IMR-90 (cell line): Measurements from ENCODE around the gene CCSER1. TPM values are rescaled to one million over a fixed set of nuclear protein-coding genes. Genes with fewer than 3 reads are reported as not detected.

ENCODE experiments used
- ATAC-seq: fragments of 200-7000 bp; cut with Tn5 transposase; 2 replicates; pipeline ENCODE4 v1.9.1; 2020; ENCODE audit warnings: low read depth, mild to moderate bottlenecking, moderate library complexity
- BruUV-seq: library from RNA; stranded (reverse); fragments of 400-500 nt; replicated peaks from 2 replicates; lab custom pipeline; 2021; lab: Mats Ljungman, UMichigan
- CTCF ChIA-PET: fragments of 300-600 bp; formaldehyde crosslinking; extraction: SDS; loops from one replicate; lab custom pipeline; 2021; ENCODE audit warnings: antibody characterized with exemption; lab: Yijun Ruan, JAX
- POLR2A ChIA-PET: fragments of 300-600 bp; sonication (Branson Sonifier 250); formaldehyde crosslinking; loops from one replicate; lab custom pipeline; 2022; ENCODE audit warnings: antibody characterized with exemption; ENCODE audit not compliant: unreplicated experiment; lab: Charles Lee
- DNase-seq: peaks from one replicate; pipeline ENCODE4 v3.0.0; 2013
- H2AFZ ChIP-seq: replicated peaks from 2 replicates; pipeline ENCODE3; 2013; ENCODE audit warnings: low read length, mild to moderate bottlenecking; ENCODE audit not compliant: poor library complexity
- H2AK5ac ChIP-seq: 2 replicates; pipeline ENCODE4 v1.6.1; 2013; ENCODE audit warnings: low read depth, low read length, inconsistent platforms
- H2AK9ac ChIP-seq: replicated peaks from 2 replicates; pipeline ENCODE3; 2013; ENCODE audit warnings: mild to moderate bottlenecking, low read depth, low read length, moderate library complexity; ENCODE audit not compliant: poor library complexity
- H2BK120ac ChIP-seq: 2 replicates; pipeline ENCODE4 v1.6.1; 2013; ENCODE audit warnings: low read depth, low read length, inconsistent platforms
- H2BK15ac ChIP-seq: 3 replicates; pipeline ENCODE4 v1.6.1; 2013; ENCODE audit warnings: low read depth, low read length, inconsistent platforms
- H2BK20ac ChIP-seq: 2 replicates; pipeline ENCODE4 v1.6.1; 2013; ENCODE audit warnings: low read depth, mild to moderate bottlenecking, inconsistent platforms, low read length, moderate library complexity
- H2BK5ac ChIP-seq: 2 replicates; pipeline ENCODE4 v1.6.1; 2013; ENCODE audit warnings: mild to moderate bottlenecking, low read depth, low read length, inconsistent platforms; ENCODE audit not compliant: poor library complexity, severe bottlenecking
- H3K14ac ChIP-seq: replicated peaks from 2 replicates; pipeline ENCODE4 v1.6.1; 2013; ENCODE audit warnings: low read depth, low read length, inconsistent platforms
- H3K18ac ChIP-seq: 2 replicates; pipeline ENCODE4 v1.6.1; 2013; ENCODE audit warnings: low read depth, low read length, control low read depth
- H3K23ac ChIP-seq: 2 replicates; pipeline ENCODE4 v1.6.1; 2013; ENCODE audit warnings: low read depth, low read length, inconsistent platforms
- H3K27ac ChIP-seq: 2 replicates; pipeline ENCODE4 v1.5.1; 2013; ENCODE audit warnings: mild to moderate bottlenecking, control low read depth, low read length; ENCODE audit not compliant: insufficient read depth
- H3K27me3 ChIP-seq: 2 replicates; pipeline ENCODE4 v1.6.1; 2013; ENCODE audit warnings: low read length; ENCODE audit not compliant: control insufficient read depth, insufficient read depth
- H3K36me3 ChIP-seq: 2 replicates; pipeline ENCODE4 v1.6.1; 2013; ENCODE audit warnings: low read length, mixed read lengths; ENCODE audit not compliant: control insufficient read depth, insufficient read depth
- H3K4ac ChIP-seq: 2 replicates; pipeline ENCODE4 v1.6.1; 2013; ENCODE audit warnings: low read depth, low read length, inconsistent platforms
- H3K4me1 ChIP-seq: 2 replicates; pipeline ENCODE4 v1.6.1; 2013; ENCODE audit warnings: low read length, mixed read lengths; ENCODE audit not compliant: control insufficient read depth, insufficient read depth
- H3K4me2 ChIP-seq: 2 replicates; pipeline ENCODE4 v1.6.1; 2013; ENCODE audit warnings: low read depth, mild to moderate bottlenecking, control low read depth, low read length, moderate library complexity
- H3K4me3 ChIP-seq: 2 replicates; pipeline ENCODE4 v1.5.1; 2013; ENCODE audit warnings: low read depth, mild to moderate bottlenecking, control low read depth, low read length, moderate library complexity; ENCODE audit not compliant: insufficient read depth
- H3K56ac ChIP-seq: 2 replicates; pipeline ENCODE4 v1.6.1; 2013; ENCODE audit warnings: low read length, inconsistent platforms; ENCODE audit not compliant: insufficient read depth; ENCODE audit errors: extremely low read depth
- H3K79me1 ChIP-seq, 2 experiments: 2 replicates each; pipeline ENCODE4 v1.6.1; 2013; ENCODE audit warnings: low read length in 2 of 2, inconsistent platforms in 1 of 2, low read depth in 1 of 2
- H3K9ac ChIP-seq: 2 replicates; pipeline ENCODE4 v1.6.1; 2013; ENCODE audit warnings: low read depth, low read length, control low read depth
- H3K9me1 ChIP-seq: 2 replicates; pipeline ENCODE4 v1.6.1; 2013; ENCODE audit warnings: low read length, inconsistent platforms; ENCODE audit not compliant: insufficient read depth
- H3K9me3 ChIP-seq: 2 replicates; pipeline ENCODE4 v1.6.1; 2013; ENCODE audit warnings: low read length; ENCODE audit not compliant: control insufficient read depth, insufficient read depth
- H4K20me1 ChIP-seq: 2 replicates; pipeline ENCODE4 v1.6.1; 2013; ENCODE audit warnings: low read length, inconsistent platforms; ENCODE audit not compliant: insufficient read depth
- H4K5ac ChIP-seq: 2 replicates; pipeline ENCODE4 v1.6.1; 2013; ENCODE audit warnings: mild to moderate bottlenecking, low read depth, low read length, control low read depth
- H4K8ac ChIP-seq, 2 experiments: 2 replicates each; pipeline ENCODE4 v1.6.1; 2013; ENCODE audit warnings: low read depth in 2 of 2, low read length in 2 of 2, control low read depth in 1 of 2, inconsistent platforms in 1 of 2
- H4K91ac ChIP-seq: 2 replicates; pipeline ENCODE4 v1.6.1; 2013; ENCODE audit warnings: low read depth, low read length, inconsistent platforms; ENCODE audit not compliant: insufficient read depth
- CEBPB ChIP-seq: IDR thresholded peaks from 2 replicates; pipeline ENCODE4 v1.6.1; 2012; ENCODE audit warnings: low read depth, low read length, improper control_type of control experiment
- MXI1 ChIP-seq: IDR thresholded peaks from 2 replicates; pipeline ENCODE4 v1.6.1; 2012; ENCODE audit warnings: low read depth, mild to moderate bottlenecking, low read length, moderate library complexity, borderline replicate concordance
- NFE2L2 ChIP-seq: fragments of 150-350 bp; IDR thresholded peaks from 2 replicates; pipeline ENCODE4 v1.6.1; 2016; ENCODE audit warnings: low read depth, mild to moderate bottlenecking, low read length
- POLR2A ChIP-seq: IDR thresholded peaks from 2 replicates; pipeline ENCODE4 v1.6.1; 2012; ENCODE audit warnings: mild to moderate bottlenecking, low read depth, low read length
- WGBS, 2 experiments: methylation state at CpG; one replicate each; pipeline versions ENCODE4 v1.1.5 to v1.1.7; 2013; ENCODE audit warnings: missing lambda C conversion rate in 2 of 2; ENCODE audit not compliant: insufficient read length in 1 of 2; ENCODE audit errors: extremely low coverage in 2 of 2; 5-methylcytosine and 5-hydroxymethylcytosine counted together
- dilution Hi-C: fragments of 300-500 bp; cut with HindIII; formaldehyde crosslinking; loops from one replicate; pipeline ENCODE4 v1.14.3; 2018; ENCODE audit warnings: low sequenced_read_pairs; ENCODE audit not compliant: unreplicated experiment
- in situ Hi-C: fragments of 300-500 bp; cut with MboI; formaldehyde crosslinking; loops from 3 replicates; pipeline ENCODE4 v1.14.3; 2019; ENCODE audit warnings: low sequenced_read_pairs, inconsistent platforms, mixed read lengths
- intact Hi-C: fragments of 100-400 bp; cut with micrococcal nuclease; formaldehyde crosslinking; loops from 2 replicates; pipeline ENCODE4 v1.10.0; 2022
- polyA plus RNA-seq, 3 experiments: library from polyadenylated mRNA; depleted of rRNA; stranded (reverse); fragments of >200 nt; gene quantifications; 2 replicates each; pipeline ENCODE4 v1.2.3, GENCODE V29; 2012; ENCODE audit warnings: low replicate concordance in 1 of 3
- total RNA-seq: library from RNA; depleted of rRNA; stranded (reverse); fragments of >200 nt; gene quantifications from 2 replicates; pipeline ENCODE4 v1.2.3, GENCODE V29; 2012

CCSER1 gene
- total and polyA plus RNA-seq, 2 of the 4 experiments (the other 2 are of a cell fraction), result not detected

GRCh38 chr4:90241008-90241407 is 113.8 kb downstream of the CCSER1 start:
- intact Hi-C loops, result no loop called here
- no peak overlapping the region for H4K8ac ChIP-seq
- no peaks in the 10 kb centered on the region for H3K9me1 ChIP-seq
- BruUV-seq, result no TSS peak
- H3K79me1 ChIP-seq, result no peaks in the 10 kb centered on the region
- no peak overlapping the region for H3K4me2 ChIP-seq
- in situ Hi-C loops, result no loop called here
- H4K20me1 ChIP-seq, result no peaks in the 10 kb centered on the region
- WGBS, 2 experiments, result no CpG with 5 or more reads among the region's 3 CpGs
- H3K27ac ChIP-seq, result no peak overlapping the region
- no peak overlapping the region for H2AK5ac ChIP-seq
- H3K4ac ChIP-seq, result no peak overlapping the region
- DNase-seq (no peak), ATAC-seq (no peak)
- H2BK20ac ChIP-seq, result no peak overlapping the region
- no peak overlapping the region for H2BK15ac ChIP-seq
- no peak overlapping the region for H2AK9ac ChIP-seq
- H3K9me3 ChIP-seq, result no peaks in the 10 kb centered on the region
- TF ChIP-seq CEBPB (no peak), POLR2A (no peak), MXI1 (no peak), NFE2L2 (no peak)
- H4K91ac ChIP-seq, result no peak overlapping the region
- no peak overlapping the region for H4K5ac ChIP-seq
- H3K9ac ChIP-seq, result no peak overlapping the region
- no peaks in the 10 kb centered on the region for H3K36me3 ChIP-seq
- H3K56ac ChIP-seq, result no peak overlapping the region
- no peak overlapping the region for H3K4me3 ChIP-seq
- POLR2A ChIA-PET, result no interaction called here
- H2AFZ ChIP-seq, result no peak overlapping the region
- dilution Hi-C loops, result no loop called here
- no peak overlapping the region for H3K14ac ChIP-seq
- CTCF ChIA-PET, result no interaction called here
- H3K18ac ChIP-seq, result no peak overlapping the region
- H3K4me1 ChIP-seq, result no peaks in the 10 kb centered on the region
- H2BK120ac ChIP-seq, result no peak overlapping the region
- no peaks in the 10 kb centered on the region for H3K27me3 ChIP-seq
- H3K23ac ChIP-seq, result no peak overlapping the region
- no peak overlapping the region for H2BK5ac ChIP-seq
